ENCODE data around the gene FNBP1.

GRCh38 chr9:129964901-129965734, 77.9 kb downstream of the FNBP1 start:
- TF ChIP-seq YY1 (IDR thresholded peaks at IDR 0.05; ENCODE audit: insufficient read depth, insufficient read length) (no peak), SUZ12 (IDR thresholded peaks at IDR 0.05; ENCODE audit: extremely low read depth, insufficient read depth, insufficient read length) (no peak), ZNF274 (IDR thresholded peaks at IDR 0.05; ENCODE audit: low read depth, low read length) (no peak)
